Type B pancreatic cell (in vitro differentiated cells): ENCODE data around the gene KHNYN. TPM values are rescaled to one million over a fixed set of nuclear protein-coding genes. Genes with fewer than 3 reads are reported as not detected.
"Not testable (repeated sequence)": the region's sequence is repeated elsewhere in the genome, so short reads cannot be mapped to it uniquely, and the experiment has no call there.

Source experiments
- DNase-seq: peaks from one replicate; pipeline ENCODE4 v3.0.0; 2021; ENCODE audit warnings: mixed read lengths; ENCODE audit not compliant: unreplicated experiment; ENCODE audit errors: extremely low spot score
- H3K27ac Mint-ChIP-seq: 2 replicates; pipeline ENCODE4 v1.8.0; 2021; ENCODE audit warnings: mild to moderate bottlenecking, mixed read lengths
- H3K27me3 Mint-ChIP-seq: 2 replicates; pipeline ENCODE4 v1.8.0; 2021; ENCODE audit warnings: mixed read lengths
- H3K36me3 Mint-ChIP-seq: 2 replicates; pipeline ENCODE4 v1.8.0; 2021; ENCODE audit warnings: mixed read lengths
- H3K4me1 Mint-ChIP-seq: one replicate; pipeline ENCODE4 v1.8.0; 2021; ENCODE audit warnings: mixed read lengths; ENCODE audit not compliant: unreplicated experiment
- H3K4me3 Mint-ChIP-seq: 2 replicates; pipeline ENCODE4 v1.8.0; 2021; ENCODE audit warnings: mild to moderate bottlenecking, mixed read lengths
- H3K9me3 Mint-ChIP-seq: 2 replicates; pipeline ENCODE4 v1.8.0; 2021; ENCODE audit warnings: mixed read lengths
- total RNA-seq: library from RNA; stranded (reverse); gene quantifications from 2 replicates; pipeline ENCODE4 v1.2.1, GENCODE V29; 2021; ENCODE audit warnings: low replicate concordance
- TF ChIP-seq, protein P1 (sequence below): fragments of 200-600 bp; sonication (generic); conservative IDR thresholded peaks from 2 replicates; pipeline ENCODE4 v1.5.0; 2021; ENCODE audit warnings: antibody characterized with exemption, mild to moderate bottlenecking

The KHNYN gene
- total RNA-seq, 1 donor from 2014 or later, result 81.3 TPM

DNA sequence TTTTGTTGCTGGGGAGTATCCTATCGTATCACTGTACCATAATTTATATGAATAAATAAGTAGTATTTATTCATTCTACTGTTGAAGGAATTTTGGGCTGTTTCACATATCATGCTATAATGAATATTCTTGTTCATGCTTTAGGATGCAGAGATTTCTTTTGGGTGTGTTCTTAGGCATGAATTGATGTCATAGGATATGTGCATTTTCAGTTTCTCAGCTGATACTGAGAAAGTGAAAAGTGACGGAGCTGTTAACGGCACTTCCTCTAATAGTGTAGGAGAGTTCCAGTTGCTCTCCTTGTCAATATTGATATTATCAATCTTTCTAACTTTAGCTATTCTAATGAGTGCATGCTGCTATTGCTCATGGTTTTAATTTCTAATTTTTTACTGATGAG, 36.1 kb downstream of the KHNYN start:
- H3K27me3 Mint-ChIP-seq, result no peaks in the 10 kb centered on the region
- H3K27ac Mint-ChIP-seq, result no peak overlapping the region
- H3K4me1 Mint-ChIP-seq, result no peaks in the 10 kb centered on the region
- peaks cover under 1% of the 10 kb centered on the region for H3K36me3 Mint-ChIP-seq
- no peak overlapping the region for H3K4me3 Mint-ChIP-seq
- DNase-seq, result no peak
- no peaks in the 10 kb centered on the region for H3K9me3 Mint-ChIP-seq
- TF ChIP-seq, protein P1, sequence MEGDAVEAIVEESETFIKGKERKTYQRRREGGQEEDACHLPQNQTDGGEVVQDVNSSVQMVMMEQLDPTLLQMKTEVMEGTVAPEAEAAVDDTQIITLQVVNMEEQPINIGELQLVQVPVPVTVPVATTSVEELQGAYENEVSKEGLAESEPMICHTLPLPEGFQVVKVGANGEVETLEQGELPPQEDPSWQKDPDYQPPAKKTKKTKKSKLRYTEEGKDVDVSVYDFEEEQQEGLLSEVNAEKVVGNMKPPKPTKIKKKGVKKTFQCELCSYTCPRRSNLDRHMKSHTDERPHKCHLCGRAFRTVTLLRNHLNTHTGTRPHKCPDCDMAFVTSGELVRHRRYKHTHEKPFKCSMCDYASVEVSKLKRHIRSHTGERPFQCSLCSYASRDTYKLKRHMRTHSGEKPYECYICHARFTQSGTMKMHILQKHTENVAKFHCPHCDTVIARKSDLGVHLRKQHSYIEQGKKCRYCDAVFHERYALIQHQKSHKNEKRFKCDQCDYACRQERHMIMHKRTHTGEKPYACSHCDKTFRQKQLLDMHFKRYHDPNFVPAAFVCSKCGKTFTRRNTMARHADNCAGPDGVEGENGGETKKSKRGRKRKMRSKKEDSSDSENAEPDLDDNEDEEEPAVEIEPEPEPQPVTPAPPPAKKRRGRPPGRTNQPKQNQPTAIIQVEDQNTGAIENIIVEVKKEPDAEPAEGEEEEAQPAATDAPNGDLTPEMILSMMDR, result no peak

DNA sequence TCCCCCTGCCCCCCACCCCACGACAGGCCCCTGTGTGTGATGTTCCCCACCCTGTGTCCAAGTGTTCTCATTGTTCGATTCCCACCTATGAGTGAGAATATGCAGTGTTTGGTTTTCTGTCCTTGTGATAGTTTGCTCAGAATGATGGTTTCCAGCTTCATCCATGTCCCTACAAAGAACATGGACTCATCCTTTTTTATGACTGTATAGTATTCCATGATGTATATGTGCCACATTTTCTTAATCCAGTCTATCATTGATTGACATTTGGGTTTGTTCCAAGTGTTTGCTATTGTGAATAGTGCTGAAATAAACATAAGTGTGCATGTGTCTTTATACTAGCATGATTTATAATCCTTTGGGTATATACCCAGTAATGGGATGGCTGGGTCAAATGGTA, 40.7 kb downstream of the KHNYN start:
- DNase-seq, H3K4me1 Mint-ChIP-seq, H3K27ac Mint-ChIP-seq, H3K4me3 Mint-ChIP-seq, H3K9me3 Mint-ChIP-seq, H3K27me3 Mint-ChIP-seq: not testable (repeated sequence)
- peaks cover 13% of the 10 kb centered on the region for H3K36me3 Mint-ChIP-seq

DNA sequence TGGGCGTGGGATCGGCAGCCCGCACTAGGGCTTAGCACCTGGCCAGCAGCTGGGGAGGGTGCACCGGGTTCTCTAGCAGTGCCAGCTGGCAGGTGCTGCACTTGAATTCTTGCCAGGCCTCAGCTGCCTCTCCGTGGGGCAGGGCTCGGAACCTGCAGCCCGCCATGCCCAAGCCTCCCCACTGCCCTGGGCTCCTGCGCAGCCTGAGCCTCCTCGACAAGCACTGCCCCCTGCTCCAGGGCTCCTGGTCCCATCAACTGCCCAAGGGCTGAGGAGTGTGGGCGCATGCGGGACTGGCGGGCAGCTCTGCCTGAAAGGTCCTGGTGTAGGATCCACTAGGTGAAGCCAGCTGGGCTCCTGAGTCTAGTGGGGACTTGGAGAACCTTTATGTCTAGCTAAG, 43.5 kb downstream of the KHNYN start:
- Mint-ChIP-seq H3K4me3 (no peak overlapping the region), H3K36me3 (peaks cover 13% of the 10 kb centered on the region), H3K27me3 (no peaks in the 10 kb centered on the region), H3K27ac (no peak overlapping the region), H3K9me3 (peaks cover 5% of the 10 kb centered on the region), H3K4me1 (no peaks in the 10 kb centered on the region)
- no peak for DNase-seq
- TF ChIP-seq, protein P1, result no peak

DNA sequence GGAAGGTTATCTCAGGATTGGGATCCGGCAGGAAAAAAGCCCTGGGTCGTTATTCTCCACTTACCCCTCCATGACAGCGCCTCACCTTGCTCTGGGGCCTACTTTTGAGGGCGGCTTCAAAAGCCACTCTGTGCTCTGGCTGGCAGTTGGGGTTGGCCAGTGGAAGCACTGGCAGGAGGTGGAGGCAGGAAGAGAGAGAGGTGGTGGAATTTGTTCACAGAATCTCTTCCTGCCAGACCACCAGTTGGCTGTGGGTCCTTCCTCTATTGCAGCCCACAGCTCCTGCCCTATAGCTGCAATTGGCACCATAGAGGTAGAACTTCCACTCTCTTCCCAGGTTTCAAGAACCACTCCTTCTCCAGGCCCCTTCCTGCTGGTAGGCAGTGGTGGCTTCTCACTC, 45.5 kb downstream of the KHNYN start:
- DNase-seq, result no peak
- no peaks in the 10 kb centered on the region for H3K27me3 Mint-ChIP-seq

DNA sequence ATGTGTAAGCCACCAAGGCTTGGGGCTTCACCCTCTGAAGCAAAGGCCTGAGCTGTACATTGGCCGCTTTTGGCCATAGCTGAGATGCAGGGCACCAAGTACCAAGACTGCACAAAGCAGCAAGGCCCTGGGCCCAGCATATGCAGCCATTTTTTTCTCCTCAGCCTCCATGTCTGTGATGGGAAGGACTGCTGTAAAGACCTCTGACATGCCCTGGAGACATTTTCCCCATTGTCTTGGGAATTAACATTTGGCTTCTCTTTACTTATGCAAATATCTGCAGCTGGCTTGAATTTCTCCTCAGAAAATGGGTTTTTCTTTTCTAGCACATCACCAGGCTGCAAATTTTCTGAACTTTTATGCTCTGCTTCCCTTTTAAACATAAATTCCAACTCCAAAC, 50.2 kb downstream of the KHNYN start:
- not testable (repeated sequence) for H3K36me3 Mint-ChIP-seq, H3K27ac Mint-ChIP-seq, DNase-seq, H3K27me3 Mint-ChIP-seq, H3K4me1 Mint-ChIP-seq, H3K9me3 Mint-ChIP-seq, H3K4me3 Mint-ChIP-seq

More for the DNA sequence above, 45.5 kb downstream of the KHNYN start:
- H3K4me1 Mint-ChIP-seq, result no peaks in the 10 kb centered on the region
- H3K27ac Mint-ChIP-seq, result no peak overlapping the region
- H3K9me3 Mint-ChIP-seq, result peaks cover 5% of the 10 kb centered on the region
- TF ChIP-seq, protein P1, result no peak
- H3K4me3 Mint-ChIP-seq, result no peak overlapping the region
- H3K36me3 Mint-ChIP-seq, result peaks cover 13% of the 10 kb centered on the region

DNA sequence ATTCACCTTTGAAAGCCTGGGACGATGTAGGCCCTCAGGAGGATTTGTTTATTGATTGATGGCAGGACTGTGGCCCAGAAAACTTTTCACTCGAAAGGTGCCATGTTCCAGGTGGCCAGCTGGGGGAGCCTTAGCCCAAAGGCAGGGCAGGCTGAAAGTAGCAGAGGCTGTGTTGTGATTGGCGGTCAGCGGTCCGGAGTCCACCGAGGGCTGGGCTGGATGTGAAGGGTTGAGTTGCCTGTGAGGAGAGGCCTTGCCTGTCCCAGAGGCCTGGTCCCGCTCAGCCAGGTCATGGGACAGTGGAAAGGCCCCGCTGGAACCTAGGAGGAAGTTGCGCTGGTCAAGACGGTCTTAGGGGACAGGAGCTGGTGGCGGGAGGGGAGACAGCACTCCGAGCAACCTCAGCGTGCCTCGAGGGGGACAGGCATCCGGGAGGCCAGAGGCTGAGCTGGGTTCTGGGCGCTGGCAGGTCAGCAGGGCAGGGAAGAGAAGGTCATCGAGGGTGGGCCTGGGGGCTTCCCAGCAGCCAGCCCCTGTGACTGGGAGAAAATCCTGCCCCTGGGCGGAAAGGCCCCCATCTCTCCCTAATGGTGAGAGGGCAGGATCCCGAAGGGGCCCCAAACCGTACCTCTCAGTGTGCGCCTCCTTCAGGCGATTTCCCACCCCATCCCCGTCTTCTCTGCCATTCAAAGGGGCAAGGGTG, 52.0 kb downstream of the KHNYN start:
- TF ChIP-seq, protein P1, result peak; percentile 71
- H3K4me1 Mint-ChIP-seq, result no peaks in the 10 kb centered on the region
- no peak overlapping the region for H3K4me3 Mint-ChIP-seq
- no peaks in the 10 kb centered on the region for H3K36me3 Mint-ChIP-seq
- H3K27ac Mint-ChIP-seq, result no peak overlapping the region
- H3K27me3 Mint-ChIP-seq, result no peaks in the 10 kb centered on the region
- DNase-seq, result no peak
- H3K9me3 Mint-ChIP-seq, result no peaks in the 10 kb centered on the region

DNA sequence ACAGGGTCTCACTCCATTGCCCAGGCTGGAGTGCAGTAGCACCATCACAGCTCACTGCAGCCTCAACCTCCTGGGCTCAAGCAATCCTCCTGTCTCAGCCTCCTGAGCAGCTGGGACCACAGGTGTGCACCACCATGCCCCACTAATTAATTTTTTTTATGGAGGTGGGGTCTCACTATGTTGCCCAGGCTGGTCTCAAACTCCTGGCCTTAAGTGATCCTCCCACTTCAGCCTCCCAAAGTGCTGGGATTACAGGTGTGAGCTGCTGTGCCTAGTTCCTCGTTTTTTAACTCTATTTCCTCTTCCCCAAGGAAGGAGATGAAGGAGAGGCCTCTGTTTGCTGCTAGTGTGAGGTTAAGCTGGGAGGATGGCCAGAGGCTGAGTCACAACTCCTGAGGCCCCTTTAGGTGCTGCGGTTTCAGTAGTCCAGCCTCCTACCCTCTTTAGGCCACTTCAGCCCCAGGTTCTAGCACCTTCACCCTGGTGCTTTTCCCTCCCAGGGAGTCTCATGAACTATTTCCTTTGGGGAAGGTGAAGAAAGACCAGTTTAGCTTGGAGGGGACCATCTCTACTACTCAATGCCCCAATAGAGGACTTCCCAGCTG, 53.0 kb downstream of the KHNYN start:
- not testable (repeated sequence) for H3K4me1 Mint-ChIP-seq, H3K27ac Mint-ChIP-seq, H3K27me3 Mint-ChIP-seq, H3K4me3 Mint-ChIP-seq, H3K9me3 Mint-ChIP-seq, H3K36me3 Mint-ChIP-seq, DNase-seq
